NCI-H446 (cell line): ENCODE measurements around the gene LYRM2.

ENCODE experiments used
- DNase-seq, 2 experiments: peaks; one replicate each; lab custom pipeline; 2025; lab: John Stamatoyannopoulos, UW

LYRM2 gene

DNA sequence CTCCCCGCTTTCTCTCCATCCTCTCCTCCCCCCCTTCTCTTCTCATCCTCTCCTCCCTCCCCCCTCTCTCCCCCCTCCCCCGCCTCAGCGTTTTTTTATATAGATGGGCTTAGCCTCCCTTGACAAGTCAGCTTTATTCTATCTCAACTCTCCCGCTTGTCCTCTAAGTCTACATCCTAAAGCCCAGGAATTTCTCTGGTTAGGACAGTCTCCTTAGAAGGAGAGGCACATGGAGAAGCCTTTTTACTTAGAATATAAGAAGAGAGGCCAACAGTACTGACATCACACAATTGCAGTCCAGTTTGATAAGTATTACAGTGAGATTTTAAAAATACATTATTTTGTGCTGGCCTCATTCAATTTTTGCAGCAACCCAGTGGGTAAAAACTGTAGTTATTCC, 83.5 kb downstream of the LYRM2 start:
- DNase-seq: no peak

DNA sequence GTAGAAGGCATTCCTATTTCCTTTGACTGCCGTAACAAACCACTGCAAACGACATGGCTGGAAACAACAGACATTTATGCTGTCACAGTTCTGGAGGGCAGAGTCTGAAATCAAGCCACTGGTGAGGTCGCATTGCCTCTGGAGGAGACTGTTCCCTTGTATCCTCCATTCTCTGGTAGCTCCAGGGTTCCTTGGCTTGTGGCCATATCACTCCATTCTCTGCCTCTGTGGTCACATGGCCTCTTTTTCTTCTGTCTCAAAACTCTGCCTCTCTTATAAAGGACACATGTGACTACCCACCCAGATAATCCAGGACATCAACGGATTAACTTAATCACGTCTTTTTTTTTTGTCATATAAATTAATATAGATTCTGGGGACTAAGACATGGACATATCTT, 84.4 kb downstream of the LYRM2 start:
- DNase-seq: no peak

GRCh38 chr6:89553431-89553830, 85.1 kb downstream of the LYRM2 start:
- no peak for DNase-seq

- no peak for DNase-seq
Measured at GRCh38 chr6:89547281-89547680, 91.3 kb downstream of the LYRM2 start.

DNA sequence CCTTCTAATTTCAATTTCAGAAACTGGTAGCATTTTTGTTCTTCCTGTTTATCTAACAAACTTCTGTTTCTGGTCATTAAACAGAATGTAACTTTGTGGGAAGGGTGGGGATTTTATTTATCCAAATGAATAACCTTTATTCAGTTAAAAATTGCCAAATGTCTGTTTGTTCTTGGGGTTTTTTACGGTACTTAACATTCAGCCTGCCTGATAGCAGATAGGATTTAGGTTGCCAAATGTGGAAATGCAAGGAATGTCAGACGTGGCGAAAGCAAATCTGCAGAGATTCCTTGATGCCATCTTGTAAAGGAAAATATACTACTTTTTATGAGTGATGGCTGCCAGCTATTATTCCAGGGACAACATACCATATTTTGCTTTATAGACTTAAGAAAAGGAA, 95.7 kb downstream of the LYRM2 start:
- DNase-seq: no peak

DNA sequence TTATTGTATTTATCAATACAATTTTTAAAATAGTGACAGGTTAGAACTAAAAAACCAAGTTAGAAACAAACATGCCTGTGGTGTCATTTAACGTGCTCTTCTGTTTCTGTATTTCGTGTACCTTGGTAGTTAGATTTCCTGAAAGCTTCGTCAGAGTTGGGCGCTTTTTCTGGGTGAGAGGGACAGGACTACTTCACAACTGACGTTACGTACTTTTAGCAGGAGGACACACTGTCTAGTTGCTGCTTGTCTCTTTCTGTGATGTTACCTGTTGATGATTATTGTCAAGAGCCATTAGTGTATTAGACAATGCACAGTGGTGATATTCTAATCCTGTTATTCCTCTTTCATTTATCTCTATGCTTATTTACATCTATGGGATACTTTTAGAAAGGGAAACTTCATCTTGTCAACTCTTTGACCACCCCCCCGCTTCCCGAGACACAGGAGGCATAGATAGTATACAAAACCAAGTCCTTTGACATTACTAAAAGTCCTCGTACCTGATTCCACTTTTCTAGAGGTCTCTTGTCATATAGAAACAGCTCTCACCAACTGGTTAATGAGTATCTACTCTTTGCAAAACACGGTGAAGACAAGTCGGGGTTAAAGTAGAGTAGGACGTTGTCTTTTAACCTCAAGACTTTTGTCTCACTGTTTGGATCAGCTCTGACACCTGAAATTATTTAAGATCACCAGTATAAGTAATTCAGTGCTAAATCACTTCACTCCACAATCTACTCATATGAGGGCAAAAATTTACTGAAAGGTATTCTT, 96.3 kb downstream of the LYRM2 start:
- DNase-seq: no peak

GRCh38 chr6:89539779-89540178, 98.8 kb downstream of the LYRM2 start:
- DNase-seq: no peak

GRCh38 chr6:89536231-89536630, 102.3 kb downstream of the LYRM2 start:
- DNase-seq: no peak

- DNase-seq: no peak
Measured at GRCh38 chr6:89530982-89531381, 107.6 kb downstream of the LYRM2 start.

GRCh38 chr6:89528866-89529265, 109.7 kb downstream of the LYRM2 start:
- DNase-seq: no peak

GRCh38 chr6:89527634-89528033, 110.9 kb downstream of the LYRM2 start:
- DNase-seq: no peak

DNA sequence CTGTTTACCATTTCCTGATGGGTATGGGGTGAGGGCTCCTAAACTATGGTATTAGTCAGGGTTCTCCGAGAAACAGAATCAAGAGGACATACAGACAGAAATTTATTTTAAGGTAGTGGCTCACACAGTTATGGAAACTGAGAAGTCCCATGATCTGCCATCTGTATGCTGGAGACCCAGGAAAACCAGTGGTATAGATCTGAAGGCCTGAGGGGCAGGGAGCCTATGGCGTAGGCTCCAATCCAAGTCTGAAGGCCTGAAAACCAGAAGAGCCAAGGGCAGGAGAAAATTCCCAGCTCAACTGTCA, 112.0 kb downstream of the LYRM2 start:
- no peak for DNase-seq

DNA sequence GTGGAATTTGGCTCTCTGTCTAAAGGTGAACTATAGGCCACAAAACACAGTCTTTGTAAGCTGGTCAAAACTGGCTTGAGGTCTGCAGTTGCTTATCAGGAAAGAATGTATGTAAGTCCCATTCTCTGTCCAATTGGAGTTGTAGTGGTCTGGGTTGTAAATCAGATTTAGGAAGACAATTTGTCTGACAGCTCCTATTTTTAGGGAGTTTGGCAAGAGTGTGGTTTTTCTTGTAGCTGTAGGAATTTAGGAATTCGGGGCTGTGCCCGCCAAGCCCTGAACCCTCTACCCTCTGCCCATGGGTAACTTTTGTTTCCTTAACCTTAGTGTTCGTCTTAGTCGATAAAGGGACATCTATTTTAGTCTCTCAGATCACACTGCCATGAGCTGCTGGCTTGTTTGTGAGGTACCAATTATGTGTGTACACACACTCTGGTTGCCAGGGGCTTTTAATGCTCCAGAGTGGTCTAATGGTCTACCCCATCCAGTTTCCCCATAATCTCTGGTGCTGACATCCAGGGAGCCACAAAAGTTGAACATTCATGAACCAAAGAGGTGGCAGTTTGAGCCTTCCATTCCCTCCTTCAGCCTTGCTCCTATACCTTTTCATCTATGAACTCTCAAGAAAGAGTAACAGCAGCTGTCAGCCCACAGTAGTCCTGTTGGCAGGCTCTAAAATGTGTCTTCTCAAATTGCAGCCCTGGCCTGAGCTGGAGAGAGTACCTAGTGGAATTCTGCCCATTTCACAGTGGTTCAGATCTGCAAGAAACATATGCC, 112.6 kb downstream of the LYRM2 start:
- DNase-seq: peak in 1 of 2 experiments; percentile 56

GRCh38 chr6:89522778-89523177, 115.8 kb downstream of the LYRM2 start:
- no peak for DNase-seq

DNA sequence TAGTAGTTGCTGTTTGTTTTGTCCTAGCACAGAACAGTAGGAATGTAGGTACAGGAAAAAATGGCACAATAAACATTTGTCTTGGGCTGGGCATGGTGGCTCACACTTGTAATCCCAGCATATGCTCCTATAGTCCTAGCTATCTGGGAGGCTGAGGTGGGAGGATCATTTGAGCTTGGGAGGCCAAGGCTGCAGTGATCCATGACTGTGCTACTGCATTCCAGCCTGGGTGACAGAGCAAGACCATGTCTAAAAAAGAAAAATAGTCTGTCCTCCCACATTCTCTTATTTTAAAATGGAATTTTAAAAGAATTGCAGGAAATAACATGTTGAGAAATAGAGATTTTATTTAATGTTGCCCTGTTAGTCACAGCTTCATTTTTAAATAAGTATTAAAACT, 117.8 kb downstream of the LYRM2 start:
- DNase-seq: no peak

GRCh38 chr6:89518352-89519055, 120.0 kb downstream of the LYRM2 start:
- DNase-seq: no peak
